Fibroblast of skin of abdomen (primary cell): ENCODE results near the gene C2orf78.
A peak's percentile ranks its signal among the peaks of the same experiment; 100 is the strongest.

Source experiments
- DNase-seq: peaks from one replicate; pipeline ENCODE4 v3.0.0-alpha.2; 2013

Gene C2orf78

GRCh38 chr2:73838889-73839534, 55.0 kb downstream of the C2orf78 start:
- peak; percentile 74 for DNase-seq

- DNase-seq: peak; percentile 43
These were observed 55.8 kb downstream of the C2orf78 start for GRCh38 chr2:73839653-73840411.

GRCh38 chr2:73841912-73842738, 58.1 kb downstream of the C2orf78 start:
- no peak for DNase-seq

GRCh38 chr2:73842739-73843019, 58.7 kb downstream of the C2orf78 start:
- DNase-seq: no peak

GRCh38 chr2:73844087-73844486, 60.1 kb downstream of the C2orf78 start:
- DNase-seq: no peak

- DNase-seq: no peak
These were observed 66.0 kb downstream of the C2orf78 start for GRCh38 chr2:73850009-73850408.

GRCh38 chr2:73851274-73851673, 67.3 kb downstream of the C2orf78 start:
- no peak for DNase-seq

GRCh38 chr2:73852020-73852419, 68.0 kb downstream of the C2orf78 start:
- DNase-seq: peak; percentile 75

- DNase-seq: peak; percentile 27
These were observed 71.5 kb downstream of the C2orf78 start for GRCh38 chr2:73855526-73855925.

GRCh38 chr2:73856214-73856613, 72.2 kb downstream of the C2orf78 start:
- peak; percentile 97 for DNase-seq

GRCh38 chr2:73859721-73860586, 76.0 kb downstream of the C2orf78 start:
- DNase-seq: peak; percentile 88

GRCh38 chr2:73862987-73863386, 79.0 kb downstream of the C2orf78 start:
- DNase-seq: no peak
